H1 (cell line): ENCODE measurements around the gene KLHDC1. TPM values are rescaled to one million over a fixed set of nuclear protein-coding genes. Genes with fewer than 3 reads are reported as not detected.
A peak's percentile ranks its signal among the peaks of the same experiment; 100 is the strongest.

Experiments used
- CTCF ChIA-PET: fragments of 300-600 bp; sonication (Branson Sonifier 250); formaldehyde crosslinking; loops from one replicate; lab custom pipeline; 2021; ENCODE audit not compliant: partially characterized antibody; lab: Charles Lee
- POLR2A ChIA-PET: fragments of 300-600 bp; sonication (Branson Sonifier 250); formaldehyde crosslinking; loops from one replicate; lab custom pipeline; 2021; ENCODE audit warnings: inconsistent platforms; ENCODE audit not compliant: partially characterized antibody; lab: Charles Lee
- DNase-seq, 2 experiments: peaks; one replicate each; pipeline versions ENCODE4 v3.0.0 to v3.0.0-alpha.2; 2010 to 2022; ENCODE audit warnings: low spot score in 2 of 2, low read depth in 1 of 2, mixed read lengths in 1 of 2
- FAIRE-seq: peaks from 2 replicates; lab custom pipeline; 2011; peaks lifted over from hg19 to GRCh38; lab: Jason Lieb, UNC
- H2AFZ ChIP-seq: 2 replicates; pipeline ENCODE4 v1.8.1; 2012; ENCODE audit warnings: low read length, inconsistent platforms
- H2AK5ac ChIP-seq: 2 replicates; pipeline ENCODE4 v1.6.1; 2013; ENCODE audit warnings: low read depth, low read length
- H2BK120ac ChIP-seq: replicated peaks from 2 replicates; pipeline ENCODE3; 2013; ENCODE audit warnings: low read depth, low read length, inconsistent platforms
- H2BK12ac ChIP-seq: 2 replicates; pipeline ENCODE4 v1.6.1; 2013; ENCODE audit warnings: low read depth, low read length
- H2BK15ac ChIP-seq: 2 replicates; pipeline ENCODE4 v1.6.1; 2013; ENCODE audit warnings: low read length
- H2BK20ac ChIP-seq: 2 replicates; pipeline ENCODE4 v1.6.1; 2013; ENCODE audit warnings: low read length
- H2BK5ac ChIP-seq: 2 replicates; pipeline ENCODE4 v1.6.1; 2013; ENCODE audit warnings: low read depth, low read length
- H3K14ac ChIP-seq: 2 replicates; pipeline ENCODE4 v1.6.1; 2013; ENCODE audit warnings: inconsistent platforms; ENCODE audit not compliant: insufficient read length
- H3K18ac ChIP-seq: 2 replicates; pipeline ENCODE4 v1.6.1; 2013; ENCODE audit warnings: low read length; ENCODE audit errors: extremely low read depth
- H3K23ac ChIP-seq: 2 replicates; pipeline ENCODE4 v1.6.1; 2013; ENCODE audit warnings: inconsistent platforms; ENCODE audit not compliant: insufficient read length
- H3K23me2 ChIP-seq: 2 replicates; pipeline ENCODE4 v1.6.1; 2013; ENCODE audit warnings: low read depth, low read length
- H3K27ac ChIP-seq: 2 replicates; pipeline ENCODE4 v1.6.1; 2011; ENCODE audit warnings: low read depth, low read length, inconsistent platforms
- H3K27me3 ChIP-seq, 4 experiments: replicated peaks in 1 of 4; 1 replicate in 1 of 4; 2 replicates in 3 of 4; pipeline versions ENCODE4 v1.6.1 to v1.8.1; 2011 to 2013; ENCODE audit warnings: low read length in 3 of 4, mild to moderate bottlenecking in 3 of 4, inconsistent platforms in 2 of 4, mixed read lengths in 2 of 4, moderate library complexity in 1 of 4; ENCODE audit not compliant: control insufficient read depth in 3 of 4, insufficient read depth in 3 of 4; ENCODE audit errors: extremely low read depth in 1 of 4
- H3K36me3 ChIP-seq, 4 experiments: 2 replicates each; pipeline versions ENCODE4 v1.6.1 to v1.8.1; 2011 to 2013; ENCODE audit warnings: mild to moderate bottlenecking in 4 of 4, low read length in 3 of 4, moderate library complexity in 2 of 4, control low read depth in 1 of 4, inconsistent platforms in 1 of 4; ENCODE audit not compliant: insufficient read depth in 4 of 4, control insufficient read depth in 2 of 4
- H3K4ac ChIP-seq: replicated peaks from 2 replicates; pipeline ENCODE3; 2013; ENCODE audit warnings: low read length, low read depth, mixed read lengths, inconsistent platforms; ENCODE audit not compliant: insufficient read length
- H3K4me1 ChIP-seq, 4 experiments: replicated peaks in 1 of 4; 1 replicate in 1 of 4; 2 replicates in 3 of 4; pipeline versions ENCODE4 v1.6.1 to v1.8.1; 2011 to 2013; ENCODE audit warnings: low read length in 3 of 4, inconsistent platforms in 2 of 4, mixed read lengths in 1 of 4; ENCODE audit not compliant: insufficient read depth in 4 of 4, control insufficient read depth in 3 of 4
- H3K4me2 ChIP-seq, 2 experiments: 2 replicates each; pipeline versions ENCODE4 v1.6.1 to v1.8.1; 2011 to 2013; ENCODE audit warnings: low read depth in 2 of 2, low read length in 2 of 2, control low read depth in 1 of 2, inconsistent platforms in 1 of 2, mild to moderate bottlenecking in 1 of 2; ENCODE audit not compliant: insufficient read depth in 1 of 2
- H3K4me3 ChIP-seq, 4 experiments: fragments of 200-600, 300-600 bp in 1 of 4; sonication (generic), shearing (Covaris generic), sonication (Bioruptor Twin) in 1 of 4; 2 replicates each; pipeline versions ENCODE4 v1.5.1 to v1.8.1; 2011 to 2016; ENCODE audit warnings: low read length in 4 of 4, low read depth in 3 of 4, control low read depth in 2 of 4, inconsistent platforms in 2 of 4, mild to moderate bottlenecking in 2 of 4, mixed read lengths in 1 of 4, moderate library complexity in 1 of 4; ENCODE audit not compliant: insufficient read depth in 2 of 4; ENCODE audit errors: extremely low read depth in 1 of 4
- H3K56ac ChIP-seq: replicated peaks from 2 replicates; pipeline ENCODE3; 2013; ENCODE audit warnings: low read depth, mild to moderate bottlenecking, mixed read lengths, low read length, inconsistent platforms; ENCODE audit not compliant: insufficient read length
- H3K79me1 ChIP-seq: 2 replicates; pipeline ENCODE4 v1.6.1; 2013; ENCODE audit warnings: low read depth, low read length, control low read depth
- H3K79me2 ChIP-seq, 2 experiments: 2 replicates each; pipeline versions ENCODE4 v1.6.1 to v1.8.1; 2012 to 2013; ENCODE audit warnings: low read length in 2 of 2, mild to moderate bottlenecking in 2 of 2, inconsistent platforms in 1 of 2; ENCODE audit not compliant: insufficient read depth in 2 of 2, control insufficient read depth in 1 of 2
- H3K9ac ChIP-seq, 4 experiments: replicated peaks in 1 of 4; 1 replicate in 1 of 4; 2 replicates in 3 of 4; pipeline versions ENCODE4 v1.6.1 to v1.8.1; 2011 to 2013; ENCODE audit warnings: low read depth in 3 of 4, low read length in 3 of 4, control low read depth in 2 of 4, mild to moderate bottlenecking in 2 of 4, moderate library complexity in 2 of 4, inconsistent platforms in 1 of 4; ENCODE audit errors: extremely low read depth in 1 of 4
- H3K9me3 ChIP-seq, 2 experiments: 2 replicates each; pipeline versions ENCODE4 v1.6.1 to v1.8.1; 2012 to 2013; ENCODE audit warnings: mild to moderate bottlenecking in 2 of 2, moderate library complexity in 2 of 2, control low read depth in 1 of 2, inconsistent platforms in 1 of 2, low read depth in 1 of 2, low read length in 1 of 2, mixed read lengths in 1 of 2; ENCODE audit not compliant: insufficient read depth in 2 of 2
- H4K20me1 ChIP-seq, 2 experiments: replicated peaks in 1 of 2; 2 replicates each; pipeline versions ENCODE3 to v1.8.1; 2011 to 2013; ENCODE audit warnings: inconsistent platforms in 2 of 2, low read length in 2 of 2, mild to moderate bottlenecking in 1 of 2; ENCODE audit not compliant: insufficient read depth in 2 of 2, control insufficient read depth in 1 of 2
- H4K5ac ChIP-seq: 2 replicates; pipeline ENCODE4 v1.6.1; 2013; ENCODE audit warnings: low read length, low read depth, mixed read lengths, inconsistent platforms; ENCODE audit not compliant: insufficient read length
- H4K8ac ChIP-seq: 2 replicates; pipeline ENCODE4 v1.8.0; 2013; ENCODE audit warnings: mild to moderate bottlenecking, moderate library complexity, low read length, inconsistent platforms; ENCODE audit not compliant: insufficient read depth; ENCODE audit errors: extremely low read depth
- H4K91ac ChIP-seq: replicated peaks from 2 replicates; pipeline ENCODE3; 2013; ENCODE audit warnings: low read length, mixed read lengths, inconsistent platforms; ENCODE audit not compliant: insufficient read length
- CBX5 ChIP-seq: fragments of 300-800, 300-1000 bp; sonication (generic); IDR thresholded peaks from 2 replicates; pipeline ENCODE4 v1.7.1; 2016; ENCODE audit warnings: antibody characterized with exemption, low read length, low read depth
- CHD1 ChIP-seq: IDR thresholded peaks from 2 replicates; pipeline ENCODE4 v1.6.1; 2012; ENCODE audit warnings: low read depth, low read length, improper control_type of control experiment
- CTCF ChIP-seq, 3 experiments: IDR thresholded peaks; 1 replicate in 2 of 3; 2 replicates in 1 of 3; pipeline versions ENCODE4 v1.5.1 to v1.6.1; 2011; ENCODE audit warnings: low read length in 3 of 3, mild to moderate bottlenecking in 3 of 3, inconsistent platforms in 2 of 3, low read depth in 1 of 3, moderate library complexity in 1 of 3; ENCODE audit not compliant: insufficient read depth in 1 of 3; ENCODE audit errors: control extremely low read depth in 1 of 3
- EP300 ChIP-seq, 2 experiments: IDR thresholded peaks; 1 replicate in 1 of 2; 2 replicates in 1 of 2; pipeline ENCODE4 v1.6.1; 2011 to 2012; ENCODE audit warnings: low read depth in 2 of 2, low read length in 2 of 2, mild to moderate bottlenecking in 2 of 2, borderline replicate concordance in 1 of 2, inconsistent platforms in 1 of 2, moderate library complexity in 1 of 2
- POLR2AphosphoS5 ChIP-seq: IDR thresholded peaks from 2 replicates; pipeline ENCODE4 v1.6.1; 2011; ENCODE audit warnings: low read depth, low read length
- RAD21 ChIP-seq, 2 experiments: IDR thresholded peaks in 1 of 2; conservative IDR thresholded peaks in 1 of 2; 2 replicates each; pipeline ENCODE4 v1.6.1; 2011; ENCODE audit warnings: low read depth in 2 of 2, low read length in 2 of 2, improper control_type of control experiment in 1 of 2, inconsistent platforms in 1 of 2, mild to moderate bottlenecking in 1 of 2, moderate library complexity in 1 of 2
- TCF12 ChIP-seq: IDR thresholded peaks from 2 replicates; pipeline ENCODE4 v1.6.1; 2011; ENCODE audit warnings: low read depth, mild to moderate bottlenecking, low read length
- YY1 ChIP-seq: IDR thresholded peaks from 2 replicates; pipeline ENCODE4 v1.6.1; 2011; ENCODE audit warnings: low read depth, mild to moderate bottlenecking, low read length
- WGBS, 2 experiments: shearing (Covaris generic) in 1 of 2; methylation state at CpG; one replicate each; pipeline versions ENCODE4 v1.1.6 to v1.1.7; 2013 to 2015; ENCODE audit warnings: low lambda C conversion rate in 2 of 2, mixed read lengths in 2 of 2, inconsistent platforms in 1 of 2, low coverage in 1 of 2, missing lambda C conversion rate in 1 of 2; ENCODE audit not compliant: insufficient replicate concordance in 2 of 2, insufficient coverage in 1 of 2, insufficient read length in 1 of 2; ENCODE audit errors: extremely low coverage in 1 of 2, missing lambda C conversion rate in 1 of 2; 5-methylcytosine and 5-hydroxymethylcytosine counted together
- polyA plus RNA-seq, 7 experiments: library from polyadenylated mRNA; depleted of rRNA in 3 of 7; stranded (reverse) in 5 of 7; unstranded in 2 of 7; fragments of >200 nt in 5 of 7; fragments of 200-250 nt in 2 of 7; gene quantifications; 1 replicate in 5 of 7; 2 replicates in 1 of 7; 4 replicates in 1 of 7; pipeline versions ENCODE4 v1.2.1 to v1.2.3, GENCODE V29; 2011 to 2013; ENCODE audit warnings: missing spikeins in 2 of 7, mixed read lengths in 2 of 7
- total RNA-seq: library from RNA; stranded (reverse); fragmentation: NEBNext Ultra II Directional; extraction: Animal tissue kit (Norgen Biotek cat#: 25700); gene quantifications from 2 replicates; pipeline ENCODE4 v1.2.1, GENCODE V29; 2021

The KLHDC1 gene
- total and polyA plus RNA-seq, 2 of the 8 experiments (the other 6 are each of a cell fraction or from before 2014, with no cell fraction given), result 0.08 TPM; not detected in 1

GRCh38 chr14:49687942-49688700 is 4.8 kb upstream of the KLHDC1 start, which contains the start of gene POLE2:
TSS of gene POLE2 (minus strand) at chr14:49688214. CDS start at chr14:49688203, 11 bp downstream.
- Histone ChIP-seq H4K8ac (peak within 1 kb of the TSS; percentile 97), H3K79me2 (peaks cover 0 to 27% of the 10 kb centered on the region in 2 experiments; a peak in 2 of 4 replicates), H2BK5ac (peak within 1 kb of the TSS; percentile 89), H3K9ac (peak within 1 kb of the TSS; percentile 89 to 94 (median 94)), H3K27me3 (peaks cover 0 to 13% (median 6%) of the 10 kb centered on the region in 4 experiments), H4K20me1 (no peaks in the 10 kb centered on the region), H3K4me1 (peaks cover 0 to 9% (median 4%) of the 10 kb centered on the region in 4 experiments; a peak in 6 of 7 replicates), H2BK120ac (peak within 1 kb of the TSS; percentile 81), H3K4me3 (peak within 1 kb of the TSS; percentile 62 to 84 (median 72)), H3K36me3 (peaks cover 0 to 4% (median under 1%) of the 10 kb centered on the region in 4 experiments; a peak in 2 of 8 replicates), H3K18ac (peak within 1 kb of the TSS; percentile 93), H3K23me2 (peaks cover 10% of the 10 kb centered on the region), H2AK5ac (no peak within 1 kb of the TSS), H2BK12ac (peak within 1 kb of the TSS; percentile 32; the same call in 1 of the 2 replicates), H3K79me1 (no peaks in the 10 kb centered on the region), H3K27ac (peak within 1 kb of the TSS; percentile 84), H2BK20ac (no peak within 1 kb of the TSS), H3K4ac (peak within 1 kb of the TSS; percentile 57), H4K91ac (peak within 1 kb of the TSS; percentile 99), H2AFZ (0 out of 2 replicates have a peak within 1 kb of the TSS, but pooled peaks have one; percentile 47), H3K56ac (peak within 1 kb of the TSS; percentile 97), H4K5ac (peak within 1 kb of the TSS; percentile 95), H3K4me2 (peak within 1 kb of the TSS; percentile 73 to 90), H3K9me3 (no peaks in the 10 kb centered on the region), H3K23ac (no peak within 1 kb of the TSS), H3K14ac (no peak within 1 kb of the TSS), H2BK15ac (0 out of 2 replicates have a peak within 1 kb of the TSS, but pooled peaks have one; percentile 32)
- WGBS, 2 experiments, result 4% methylated on average over 63 of the region's 67 CpGs; no CpG with 5 or more reads in 1 of the 2 experiments
- POLR2A ChIA-PET, result interaction anchor here (0.6 to 4.1 kb wide), 22 partner anchors 11 to 174 kb away, joined by 3 to 28 read pairs (median 4); partner anchors contain the start of genes DNAAF2, KLHDC2, MGAT2 and RPL36AL
- DNase-seq (peak; percentile 57 to 92), FAIRE-seq (no peak)
- CTCF ChIA-PET, result interaction anchor here (0.8 to 2.1 kb wide), 8 partner anchors 8 to 165 kb away, joined by 3 to 6 read pairs (median 4); partner anchors contain the start of genes KLHDC2 and NEMF
- TF ChIP-seq TCF12 (no peak), YY1 (peak; percentile 95), CHD1 (no peak), EP300 (IDR thresholded peaks at IDR 0.05; ENCODE audit: borderline replicate concordance in 1 of 2, low read depth in 2 of 2, low read length in 2 of 2) (no peak), RAD21 (IDR thresholded peaks at IDR 0.05 in 1 of 2, conservative IDR thresholded peaks at IDR 0.05 in 1 of 2; ENCODE audit: low read depth in 2 of 2, low read length in 2 of 2) (no peak), CBX5 (no peak), POLR2AphosphoS5 (peak; percentile 93), CTCF (IDR thresholded peaks at IDR 0.05; ENCODE audit: control extremely low read depth in 1 of 3, insufficient read depth in 1 of 3, low read depth in 1 of 3, low read length in 3 of 3) (peak in 1 of 3 experiments; percentile 10; a peak in 1 of 4 replicates)
